Effector memory CD4-positive, alpha-beta T cell (primary cell): ENCODE measurements around the gene MVD.

Experiments used
- DNase-seq, 3 donors: peaks; one replicate each; pipeline ENCODE4 v3.0.0-alpha.2; 2020
- H3K27ac ChIP-seq: 2 replicates; pipeline ENCODE4 v1.7.0; 2013; ENCODE audit warnings: mild to moderate bottlenecking, low read length, moderate library complexity; ENCODE audit not compliant: insufficient read depth, poor library complexity, severe bottlenecking
- H3K27me3 ChIP-seq: replicated peaks from 2 replicates; pipeline ENCODE4 v1.7.0; 2013; ENCODE audit warnings: mild to moderate bottlenecking, low read length; ENCODE audit not compliant: insufficient read depth, control insufficient read depth, poor library complexity, severe bottlenecking
- H3K36me3 ChIP-seq: 2 replicates; pipeline ENCODE4 v1.7.0; 2013; ENCODE audit warnings: mild to moderate bottlenecking, low read length, moderate library complexity; ENCODE audit not compliant: control insufficient read depth, insufficient read depth
- H3K4me1 ChIP-seq: 2 replicates; pipeline ENCODE4 v1.7.0; 2013; ENCODE audit warnings: low read length, mild to moderate bottlenecking; ENCODE audit not compliant: control insufficient read depth, insufficient read depth, poor library complexity, severe bottlenecking
- H3K4me3 ChIP-seq: 2 replicates; pipeline ENCODE4 v1.7.0; 2013; ENCODE audit warnings: low read length, low read depth, mild to moderate bottlenecking; ENCODE audit not compliant: insufficient read depth, poor library complexity, severe bottlenecking
- H3K9me3 ChIP-seq: 2 replicates; pipeline ENCODE4 v1.7.0; 2013; ENCODE audit warnings: mild to moderate bottlenecking, low read length, moderate library complexity; ENCODE audit not compliant: control insufficient read depth
- total RNA-seq, 3 donors: gene quantifications; one replicate each; lab custom pipeline; 2026; lab: John Stamatoyannopoulos, UW

Gene MVD
- total RNA-seq: 36.6 to 57.6 (median 38.7) reads per million in 3 donors

DNA sequence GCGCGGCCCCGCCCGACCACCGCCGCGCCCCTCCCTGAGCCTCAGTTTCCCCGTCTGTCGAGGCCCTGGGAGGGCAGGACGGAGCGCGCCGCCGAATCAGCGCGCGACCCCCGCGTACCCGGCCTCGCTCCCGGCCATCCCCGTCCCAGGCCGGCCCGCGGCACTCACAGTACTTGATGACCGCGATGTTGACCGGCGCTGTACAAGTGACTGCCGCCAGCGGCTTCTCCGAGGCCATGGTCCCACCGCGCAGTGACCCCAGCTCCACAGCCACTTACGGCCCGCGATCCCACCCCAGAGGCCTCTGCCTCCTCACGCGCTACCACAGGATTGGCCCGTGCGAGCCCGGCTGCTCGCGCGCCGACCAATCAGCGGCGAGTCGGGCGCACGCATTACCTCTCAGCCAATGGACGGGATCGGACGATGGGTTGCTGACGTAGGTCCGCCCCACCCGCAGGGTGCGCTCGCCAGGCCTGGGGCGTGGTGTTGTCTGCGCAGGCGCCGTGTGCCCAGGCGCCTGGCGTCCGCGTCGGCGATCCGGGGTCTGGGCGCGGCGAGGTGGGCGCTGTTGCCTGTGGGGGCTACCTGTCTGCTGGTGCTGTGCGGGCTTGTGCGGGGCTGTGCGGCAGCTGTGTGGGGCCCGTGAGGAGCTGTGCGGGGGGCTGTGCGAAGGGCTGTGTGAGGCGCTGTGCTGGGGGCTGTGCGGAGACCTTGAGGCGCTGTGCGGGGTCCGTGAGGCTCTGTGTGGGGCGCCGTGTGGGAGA, at the start of gene MVD:
Gene MVD (minus strand): TSS at position 249 of the 764 bp plus-strand sequence. CDS start 11 bp downstream, at position 238.
- Histone ChIP-seq H3K9me3 (no peaks in the 10 kb centered on the region), H3K4me3 (peak within 1 kb of the TSS; percentile 97), H3K4me1 (peaks cover 14% of the 10 kb centered on the region), H3K27me3 (no peaks in the 10 kb centered on the region), H3K36me3 (no peaks in the 10 kb centered on the region), H3K27ac (peak within 1 kb of the TSS; percentile 83)
- peak; percentile 93 to 96 (median 93) for DNase-seq

DNA sequence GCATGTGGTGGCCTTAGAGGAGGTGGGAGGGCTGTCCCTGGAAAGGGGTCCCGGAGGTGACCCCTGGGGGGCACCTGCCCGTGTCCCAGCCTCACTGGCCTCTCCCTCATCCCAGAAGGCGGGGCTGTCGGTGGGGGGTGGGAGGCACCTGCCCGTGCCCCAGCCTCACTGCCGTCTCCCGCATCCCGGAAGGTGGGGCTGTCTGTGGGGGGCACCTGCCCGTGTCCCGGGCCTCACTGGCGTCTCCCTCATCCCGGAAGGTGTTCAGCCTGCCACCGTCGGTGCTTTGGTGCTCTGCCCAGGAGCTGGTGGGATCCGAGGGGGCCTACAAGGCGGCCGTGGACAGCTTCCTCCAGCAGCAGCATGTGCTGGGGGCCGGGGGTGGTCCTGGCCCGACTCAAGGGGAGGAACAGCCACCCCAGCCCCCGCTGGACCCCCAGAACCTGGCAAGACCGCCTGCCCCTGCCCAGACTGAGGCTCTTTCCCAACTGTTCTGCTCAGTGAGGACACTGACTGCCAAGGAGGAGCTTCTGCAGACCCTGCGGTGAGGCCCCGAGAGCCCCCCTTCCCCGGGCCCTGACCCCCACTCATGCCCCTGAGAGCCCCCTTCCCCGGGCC, 49.6 kb upstream of the MVD start:
- DNase-seq: no peak
- H3K4me3 ChIP-seq: no peak overlapping the region
- H3K27ac ChIP-seq: no peak overlapping the region
- peaks cover 41% of the 10 kb centered on the region for H3K36me3 ChIP-seq
- H3K9me3 ChIP-seq: no peaks in the 10 kb centered on the region
- H3K27me3 ChIP-seq: no peaks in the 10 kb centered on the region
- H3K4me1 ChIP-seq: peaks cover 2% of the 10 kb centered on the region

DNA sequence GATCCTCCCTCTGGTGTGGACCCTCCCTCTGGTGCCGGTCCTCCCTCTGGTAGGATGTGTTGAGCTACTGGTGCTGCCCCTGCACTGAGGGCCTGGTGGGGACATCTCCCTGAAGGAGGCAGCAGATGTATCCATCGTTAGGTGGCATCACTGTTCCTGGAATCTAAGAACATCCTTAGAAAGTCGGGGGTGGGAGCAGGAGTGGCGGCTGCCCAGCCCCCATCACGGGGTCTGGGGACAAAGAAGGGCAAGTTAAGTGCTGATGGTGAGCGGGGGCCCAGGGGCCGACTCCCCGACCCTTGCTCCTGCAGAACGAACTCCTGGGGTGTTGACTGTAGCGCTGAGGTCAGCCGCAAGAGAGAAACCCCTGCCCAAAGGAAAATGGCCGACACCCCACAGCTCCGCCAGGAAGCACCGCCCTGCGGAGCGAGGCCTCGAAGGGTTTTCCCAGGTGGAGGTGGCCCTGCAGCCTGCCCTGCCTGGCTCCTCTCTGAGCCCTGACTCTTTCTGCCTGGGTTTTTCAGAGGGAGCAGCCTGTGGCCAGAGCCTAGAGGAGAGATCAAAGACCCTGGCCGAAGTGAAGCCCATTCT, 49.0 kb upstream of the MVD start:
- peaks cover 8% of the 10 kb centered on the region for H3K4me1 ChIP-seq
- H3K9me3 ChIP-seq: no peaks in the 10 kb centered on the region
- no peak overlapping the region for H3K27ac ChIP-seq
- no peak for DNase-seq
- H3K4me3 ChIP-seq: no peak overlapping the region
- no peaks in the 10 kb centered on the region for H3K27me3 ChIP-seq
- peaks cover 36% of the 10 kb centered on the region for H3K36me3 ChIP-seq

GRCh38 chr16:88710556-88710955, 47.7 kb upstream of the MVD start:
- Histone ChIP-seq H3K4me3 (no peak overlapping the region), H3K27me3 (no peaks in the 10 kb centered on the region), H3K27ac (no peak overlapping the region), H3K36me3 (peaks cover 23% of the 10 kb centered on the region), H3K4me1 (peaks cover 11% of the 10 kb centered on the region), H3K9me3 (no peaks in the 10 kb centered on the region)
- no peak for DNase-seq

DNA sequence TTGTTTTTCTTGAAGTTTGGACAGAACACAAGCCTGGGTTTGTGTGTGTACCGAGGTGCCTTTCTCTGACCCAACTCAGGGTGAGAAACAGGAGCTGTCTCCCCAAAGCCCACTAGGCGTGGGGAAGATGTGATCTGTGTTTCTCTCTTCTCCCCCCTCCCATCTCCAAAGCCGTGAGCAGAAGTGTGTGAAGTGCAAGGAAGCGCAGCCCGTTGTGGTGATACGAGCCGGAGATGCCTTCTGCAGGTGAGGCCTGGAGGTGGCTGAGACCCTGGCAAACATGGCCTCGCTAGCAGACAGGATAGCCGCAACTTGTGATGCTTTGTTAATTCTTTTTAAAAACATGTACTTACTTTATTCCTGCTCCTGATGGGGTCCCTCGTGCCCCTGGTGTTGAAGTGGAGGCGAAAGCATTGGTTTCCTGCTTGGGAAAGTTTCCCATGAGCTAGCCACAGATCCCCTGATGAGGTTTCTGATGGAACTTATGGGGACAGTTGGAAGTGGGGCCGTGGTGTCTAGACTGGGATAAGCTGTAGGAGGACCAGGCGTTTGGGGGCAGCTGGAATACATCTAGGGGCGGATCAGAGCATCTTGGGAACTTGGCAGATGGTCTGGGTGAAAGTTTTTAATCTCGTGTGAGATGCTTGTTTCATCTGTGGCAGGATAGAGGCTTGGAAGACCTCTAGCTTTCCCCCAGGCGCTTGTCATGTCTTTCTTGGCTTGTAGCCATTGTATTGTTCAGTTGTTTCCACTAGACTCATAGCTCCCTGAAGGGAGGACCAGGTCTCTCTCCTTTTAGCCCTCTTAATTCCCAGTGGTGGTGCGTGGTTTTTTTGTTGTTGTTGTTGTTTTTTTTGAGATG, 44.3 kb upstream of the MVD start:
- Histone ChIP-seq H3K4me1 (peaks cover 41% of the 10 kb centered on the region), H3K27ac (peak overlapping the region; percentile 88), H3K4me3 (peak overlapping the region; percentile 80), H3K9me3 (no peaks in the 10 kb centered on the region), H3K27me3 (no peaks in the 10 kb centered on the region), H3K36me3 (no peaks in the 10 kb centered on the region)
- no peak for DNase-seq

DNA sequence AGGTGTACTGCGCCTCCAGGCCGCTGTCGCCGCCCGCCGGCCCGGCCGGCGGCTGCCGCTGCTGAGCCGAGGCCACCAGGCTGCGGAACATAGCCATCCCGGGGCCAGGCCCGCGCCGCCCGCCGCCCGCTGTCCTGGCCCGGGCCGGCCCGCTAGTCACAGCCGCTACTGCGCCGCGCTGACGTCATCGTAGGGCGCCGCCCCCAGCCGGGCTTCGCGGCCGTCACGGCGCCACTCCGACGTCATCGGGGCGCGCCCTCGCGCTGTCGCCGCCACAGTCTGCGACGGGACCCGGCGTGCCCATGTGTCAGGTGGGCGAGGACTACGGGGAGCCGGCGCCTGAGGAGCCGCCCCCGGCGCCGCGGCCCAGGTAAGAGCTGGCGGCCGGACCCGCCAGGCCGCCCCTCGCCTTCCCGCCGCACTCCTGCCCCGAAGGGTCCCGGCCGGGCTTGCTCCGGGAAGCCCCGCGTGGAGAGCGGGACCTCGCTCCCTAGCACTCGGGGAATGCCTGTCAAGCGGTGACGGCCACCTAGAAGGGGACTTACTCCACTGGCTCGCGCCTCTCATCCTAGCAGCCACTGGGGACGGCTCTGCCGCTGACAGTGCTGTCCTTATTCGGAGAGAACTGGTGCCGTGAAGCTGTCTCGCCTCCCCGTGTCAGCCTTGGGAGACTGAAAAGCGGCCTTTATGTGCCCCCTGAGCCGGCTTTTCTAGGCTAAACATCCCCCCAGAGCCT, 43.5 kb upstream of the MVD start, which contains the start of the genes CTU2 and RNF166:
Gene CTU2 (plus strand): TSS at position 275 of the 736 bp plus-strand sequence. CDS start 28 bp downstream, at position 303.
Gene RNF166 (minus strand): TSS at position 180 of the 736 bp plus-strand sequence. CDS start 83 bp downstream, at position 97.
- Histone ChIP-seq H3K27me3 (no peaks in the 10 kb centered on the region), H3K36me3 (no peaks in the 10 kb centered on the region), H3K9me3 (no peaks in the 10 kb centered on the region), H3K4me3 (peak within 1 kb of the TSS; percentile 80), H3K4me1 (peaks cover 49% of the 10 kb centered on the region), H3K27ac (peak within 1 kb of the TSS; percentile 88)
- peak; percentile 85 to 90 (median 86) for DNase-seq

GRCh38 chr16:88705801-88706228, 42.9 kb upstream of the MVD start:
- no peak for DNase-seq
- H3K27ac ChIP-seq: peak overlapping the region; percentile 88
- no peaks in the 10 kb centered on the region for H3K27me3 ChIP-seq
- H3K4me1 ChIP-seq: peaks cover 53% of the 10 kb centered on the region
- peak overlapping the region; percentile 80 for H3K4me3 ChIP-seq
- no peaks in the 10 kb centered on the region for H3K9me3 ChIP-seq
- H3K36me3 ChIP-seq: no peaks in the 10 kb centered on the region

- H3K9me3 ChIP-seq: no peaks in the 10 kb centered on the region
- peak overlapping the region; percentile 80 for H3K4me3 ChIP-seq
- no peaks in the 10 kb centered on the region for H3K27me3 ChIP-seq
- DNase-seq: peak in 2 of 3 donors; percentile 22 to 48
- peak overlapping the region; percentile 88 for H3K27ac ChIP-seq
- H3K4me1 ChIP-seq: peaks cover 59% of the 10 kb centered on the region
- peaks cover under 1% of the 10 kb centered on the region for H3K36me3 ChIP-seq
These were observed 42.3 kb upstream of the MVD start for GRCh38 chr16:88705076-88705684.
